Natural killer cell treated with Interleukin-12 subunit alpha and Interleukin-12 subunit beta and Interleukin-15 and Interleukin-18, amount 100 ng/mL, for 72 hours (primary cell): Measurements from ENCODE around the gene ADSS1. TPM values are rescaled to one million over a fixed set of nuclear protein-coding genes. Genes with fewer than 3 reads are reported as not detected.

ENCODE experiments used
- ATAC-seq, 2 donors: fragments of 150-1000 bp; cut with Tn5 transposase in 1 of 2; sonication (Bioruptor Pico), chemical (Tn5 transposase) in 1 of 2; 2 replicates each; pipeline ENCODE4 v1.10.0; 2021
- DNase-seq: peaks from one replicate; pipeline ENCODE4 v3.0.0; 2022; ENCODE audit warnings: low spot score
- H3K27ac Mint-ChIP-seq, 2 donors: 1 replicate in 1 of 2; 2 replicates in 1 of 2; pipeline ENCODE4 v1.8.0; 2022; ENCODE audit warnings: mixed read lengths in 2 of 2, mild to moderate bottlenecking in 1 of 2, moderate library complexity in 1 of 2
- H3K27me3 Mint-ChIP-seq, 2 donors: 1 replicate in 1 of 2; 2 replicates in 1 of 2; pipeline ENCODE4 v1.8.0; 2022; ENCODE audit warnings: mixed read lengths in 2 of 2
- H3K36me3 Mint-ChIP-seq: one replicate; pipeline ENCODE4 v1.8.0; 2022; ENCODE audit warnings: mixed read lengths
- H3K4me1 Mint-ChIP-seq, 2 donors: 1 replicate in 1 of 2; 2 replicates in 1 of 2; pipeline ENCODE4 v1.8.0; 2022; ENCODE audit warnings: low read depth in 2 of 2, mixed read lengths in 2 of 2, mild to moderate bottlenecking in 1 of 2
- H3K4me3 Mint-ChIP-seq: one replicate; pipeline ENCODE4 v1.8.0; 2022; ENCODE audit warnings: mixed read lengths
- H3K9me3 Mint-ChIP-seq: 2 replicates; pipeline ENCODE4 v1.8.0; 2022; ENCODE audit warnings: mixed read lengths
- total RNA-seq, 2 donors: library from RNA; stranded (reverse); gene quantifications; one replicate each; pipeline ENCODE4 v1.2.3, GENCODE V29; 2022

ADSS1 gene
- total RNA-seq, 2 donors from 2014 or later = 0.50 to 0.61 TPM

DNA sequence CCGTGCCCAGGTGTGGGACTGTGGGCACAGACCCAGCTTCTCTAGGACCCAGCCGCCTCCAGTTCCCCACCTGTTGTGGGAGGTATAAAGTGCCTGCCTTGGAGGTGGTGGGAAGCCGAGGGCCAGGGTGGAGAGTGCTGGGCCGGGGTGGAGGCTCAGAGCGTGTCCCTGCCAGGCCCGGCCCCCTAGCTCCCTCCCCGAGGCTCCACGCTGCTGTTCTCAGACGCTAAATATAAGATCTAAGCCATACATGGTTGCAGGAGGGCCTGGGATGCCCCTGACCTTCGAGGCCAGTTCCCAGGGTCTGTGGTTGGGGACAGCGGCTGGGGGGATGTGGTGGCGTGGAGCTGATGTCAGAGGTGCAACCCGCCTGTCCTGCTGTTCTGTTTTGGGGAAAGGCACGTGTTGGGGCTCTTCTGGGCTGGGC is 23.8 kb upstream of the ADSS1 start:
- no peak overlapping the region for H3K4me3 Mint-ChIP-seq
- H3K4me1 Mint-ChIP-seq = peaks cover 5 to 8% of the 10 kb centered on the region in 2 donors
- H3K9me3 Mint-ChIP-seq = no peaks in the 10 kb centered on the region
- H3K36me3 Mint-ChIP-seq = no peaks in the 10 kb centered on the region
- H3K27ac Mint-ChIP-seq = no peak overlapping the region
- no peaks in the 10 kb centered on the region for H3K27me3 Mint-ChIP-seq
- ATAC-seq (no peak), DNase-seq (no peak)

DNA sequence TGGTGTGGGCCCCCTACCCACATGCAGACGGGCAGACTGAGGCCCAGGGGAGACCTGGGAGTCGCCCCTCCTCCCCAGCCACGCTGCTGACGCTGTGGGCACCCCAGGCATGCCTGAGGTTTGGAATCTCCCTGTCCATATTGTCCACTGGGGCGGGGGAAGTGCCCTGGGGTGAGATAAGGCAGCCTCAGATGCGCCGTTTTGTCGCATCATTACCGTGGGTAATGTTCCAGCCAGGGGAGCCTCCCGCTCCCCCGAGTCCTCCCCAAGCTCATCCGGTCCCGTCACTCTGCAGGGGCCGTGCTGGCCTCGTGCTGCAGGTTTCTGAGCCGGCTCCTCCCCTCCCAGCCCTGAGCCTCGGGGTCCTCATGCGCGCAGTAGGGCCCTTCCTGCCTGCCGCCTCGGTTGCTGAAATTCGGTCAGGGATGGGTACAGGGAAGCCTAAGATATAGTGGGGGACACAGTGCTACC is 23.2 kb upstream of the ADSS1 start:
- H3K27ac Mint-ChIP-seq = no peak overlapping the region
- no peaks in the 10 kb centered on the region for H3K9me3 Mint-ChIP-seq
- ATAC-seq (no peak), DNase-seq (no peak)
- no peaks in the 10 kb centered on the region for H3K27me3 Mint-ChIP-seq
- H3K36me3 Mint-ChIP-seq = no peaks in the 10 kb centered on the region
- H3K4me3 Mint-ChIP-seq = no peak overlapping the region
- H3K4me1 Mint-ChIP-seq = peaks cover 3% of the 10 kb centered on the region in 2 donors

DNA sequence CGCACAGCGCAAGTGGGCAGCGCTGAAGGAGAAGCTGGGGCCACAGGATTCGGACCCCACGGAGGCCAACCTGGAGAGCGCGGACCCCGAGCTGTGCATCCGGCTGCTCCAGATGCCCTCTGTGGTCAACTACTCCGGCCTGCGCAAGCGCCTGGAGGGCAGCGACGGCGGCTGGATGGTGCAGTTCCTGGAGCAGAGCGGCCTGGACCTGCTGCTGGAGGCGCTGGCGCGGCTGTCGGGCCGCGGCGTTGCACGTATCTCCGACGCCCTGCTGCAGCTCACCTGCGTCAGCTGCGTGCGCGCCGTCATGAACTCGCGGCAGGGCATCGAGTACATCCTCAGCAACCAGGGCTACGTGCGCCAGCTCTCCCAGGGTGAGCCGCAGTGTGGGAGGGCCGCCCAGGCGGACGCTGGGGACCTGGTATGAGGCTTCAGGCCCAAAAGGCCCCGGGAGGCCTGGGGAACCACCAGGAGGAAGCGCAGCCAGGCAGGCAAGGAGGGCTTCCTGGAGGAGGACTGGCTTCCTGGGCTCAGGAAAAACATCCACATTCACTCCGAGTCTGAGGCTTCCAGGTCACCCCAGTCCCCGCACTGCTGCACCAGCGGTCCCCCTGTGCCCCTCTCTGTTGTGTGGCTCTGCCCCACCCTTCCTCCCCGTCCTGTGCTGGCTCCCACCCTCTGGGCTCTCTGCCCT is 22.5 kb upstream of the ADSS1 start:
- no peaks in the 10 kb centered on the region for H3K36me3 Mint-ChIP-seq
- no peaks in the 10 kb centered on the region for H3K27me3 Mint-ChIP-seq
- no peaks in the 10 kb centered on the region for H3K9me3 Mint-ChIP-seq
- no peak overlapping the region for H3K27ac Mint-ChIP-seq
- no peak for DNase-seq
- H3K4me1 Mint-ChIP-seq = no peaks in the 10 kb centered on the region
- H3K4me3 Mint-ChIP-seq = no peak overlapping the region
- ATAC-seq = no peak

DNA sequence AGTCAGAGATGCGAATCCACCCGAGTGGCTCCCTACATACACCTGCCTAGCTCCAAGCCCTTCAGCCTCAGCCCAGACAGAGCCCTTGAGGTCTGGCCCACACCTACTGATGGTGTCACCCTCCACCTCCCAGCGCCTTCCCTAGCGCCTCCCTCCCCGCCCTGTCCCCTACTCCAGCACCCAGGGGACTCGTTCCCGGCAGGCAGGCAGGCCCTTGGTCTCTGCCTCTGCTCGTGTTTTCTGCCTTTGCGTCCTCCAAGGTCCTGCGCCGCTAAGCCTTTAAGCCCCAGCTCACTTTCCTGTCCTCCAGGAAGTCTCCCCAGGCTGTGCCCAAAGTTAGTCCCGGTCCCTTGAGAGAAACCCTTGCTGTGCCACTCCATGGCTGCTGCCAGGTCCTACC is 21.9 kb upstream of the ADSS1 start:
- DNase-seq (no peak), ATAC-seq (no peak)
- Mint-ChIP-seq H3K4me1 (no peaks in the 10 kb centered on the region), H3K27ac (no peak overlapping the region), H3K4me3 (no peak overlapping the region), H3K9me3 (no peaks in the 10 kb centered on the region), H3K27me3 (no peaks in the 10 kb centered on the region), H3K36me3 (no peaks in the 10 kb centered on the region)

DNA sequence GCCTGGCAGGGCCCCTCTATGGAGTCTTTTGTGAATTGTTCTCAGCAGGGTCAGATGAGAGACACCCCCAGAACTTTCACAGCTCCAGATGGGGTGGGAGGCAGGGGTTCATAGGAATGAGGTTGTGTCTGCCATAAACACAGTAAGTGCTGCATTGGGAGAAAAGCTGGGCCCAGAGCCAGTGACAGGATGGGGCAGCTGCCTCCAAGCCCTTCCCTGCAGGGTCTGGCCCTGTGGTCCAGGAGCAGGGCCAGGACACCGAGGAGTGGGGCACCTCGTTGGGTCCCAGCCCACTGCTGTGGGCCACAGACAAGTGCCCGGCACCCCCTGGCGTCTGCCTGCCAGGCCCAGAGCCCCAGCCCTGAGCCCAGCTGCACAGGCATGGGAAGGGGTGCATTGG is 21.4 kb upstream of the ADSS1 start:
- Mint-ChIP-seq H3K36me3 (no peaks in the 10 kb centered on the region), H3K4me3 (no peak overlapping the region), H3K9me3 (no peaks in the 10 kb centered on the region), H3K27me3 (no peaks in the 10 kb centered on the region), H3K27ac (no peak overlapping the region), H3K4me1 (no peaks in the 10 kb centered on the region)
- DNase-seq (no peak), ATAC-seq (no peak)

DNA sequence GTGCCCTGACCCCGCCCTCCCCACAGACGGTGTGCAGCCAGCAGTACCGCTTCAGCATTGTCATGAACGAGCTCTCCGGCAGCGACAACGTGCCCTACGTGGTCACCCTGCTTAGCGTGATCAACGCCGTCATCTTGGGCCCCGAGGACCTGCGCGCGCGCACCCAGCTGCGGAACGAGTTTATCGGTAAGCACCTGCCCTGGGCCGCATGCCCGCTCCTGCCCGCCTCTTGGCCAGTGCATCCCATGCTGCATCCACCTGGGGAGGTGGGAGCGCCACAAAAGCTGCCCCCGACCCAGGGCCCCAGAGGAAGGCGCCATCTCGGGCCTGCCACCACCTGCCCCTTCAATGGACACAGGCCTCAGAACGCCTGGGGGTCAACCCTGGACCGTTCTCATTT is 20.8 kb upstream of the ADSS1 start:
- DNase-seq (no peak), ATAC-seq (no peak)
- Mint-ChIP-seq H3K9me3 (no peaks in the 10 kb centered on the region), H3K27ac (no peak overlapping the region), H3K36me3 (no peaks in the 10 kb centered on the region), H3K27me3 (no peaks in the 10 kb centered on the region), H3K4me3 (no peak overlapping the region), H3K4me1 (no peaks in the 10 kb centered on the region)

DNA sequence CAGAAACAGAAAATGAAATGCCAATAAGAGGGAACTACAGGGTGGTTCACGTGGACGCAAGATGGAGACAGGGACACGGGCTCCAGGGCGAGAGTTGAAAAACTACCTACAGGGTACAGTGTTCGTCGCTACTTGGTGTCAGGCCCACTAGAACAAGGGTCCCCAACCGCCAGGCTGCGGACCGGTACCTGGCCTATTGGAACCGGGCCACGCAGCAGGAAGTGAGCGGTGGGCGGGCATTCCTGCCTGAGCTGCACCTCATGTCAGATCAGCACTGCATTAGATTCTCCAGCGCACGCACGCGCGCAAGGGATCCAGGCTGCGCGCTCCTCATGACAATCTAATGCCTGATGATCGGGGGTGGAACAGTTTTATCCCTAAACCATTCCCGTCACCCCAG is 19.8 kb upstream of the ADSS1 start:
- no peaks in the 10 kb centered on the region for H3K27me3 Mint-ChIP-seq
- no peak for DNase-seq
- H3K36me3 Mint-ChIP-seq = no peaks in the 10 kb centered on the region
- H3K4me3 Mint-ChIP-seq = no peak overlapping the region
- H3K27ac Mint-ChIP-seq = no peak overlapping the region
- H3K4me1 Mint-ChIP-seq = peaks cover 0 to 3% of the 10 kb centered on the region in 2 donors
- ATAC-seq = no peak
- no peaks in the 10 kb centered on the region for H3K9me3 Mint-ChIP-seq

DNA sequence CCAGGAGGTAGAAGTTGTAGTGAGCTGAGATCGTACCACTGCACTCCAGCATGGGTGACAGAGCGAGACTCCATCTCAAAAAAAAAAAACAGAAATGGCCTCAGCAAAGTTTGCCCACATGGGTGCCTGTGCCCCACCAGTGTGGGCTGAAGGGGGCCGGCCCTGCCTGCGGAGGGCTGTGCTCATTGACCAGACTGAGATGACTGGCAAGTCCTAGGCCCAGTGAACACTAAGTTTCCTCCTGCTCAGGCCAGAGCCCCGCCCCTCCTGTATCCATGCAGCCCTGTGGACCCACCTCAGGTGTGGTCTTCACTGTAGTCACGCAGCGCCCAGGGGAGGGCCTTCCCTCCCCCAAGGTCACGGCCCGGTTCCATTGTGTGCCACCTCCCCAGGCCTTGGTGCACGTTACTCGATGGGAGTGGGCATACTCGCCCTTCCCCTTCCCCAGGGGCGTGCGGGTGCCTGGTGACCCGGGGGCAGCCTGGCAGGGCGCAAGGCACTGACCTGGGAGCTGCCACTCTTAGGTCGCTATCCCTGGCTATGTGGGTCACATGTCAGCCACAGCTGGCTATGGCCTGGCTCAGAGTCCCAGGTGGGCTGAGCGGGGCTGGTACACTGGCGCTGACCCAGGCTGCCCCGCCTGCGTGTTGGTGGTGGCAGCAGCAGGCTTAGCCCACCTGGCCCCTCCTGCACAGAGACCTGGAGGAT is 18.5 kb upstream of the ADSS1 start:
- H3K27ac Mint-ChIP-seq = no peak overlapping the region
- ATAC-seq (no peak), DNase-seq (no peak)
- no peaks in the 10 kb centered on the region for H3K36me3 Mint-ChIP-seq
- H3K27me3 Mint-ChIP-seq = no peaks in the 10 kb centered on the region
- H3K4me1 Mint-ChIP-seq = peaks cover 0 to 3% of the 10 kb centered on the region in 2 donors
- no peak overlapping the region for H3K4me3 Mint-ChIP-seq
- no peaks in the 10 kb centered on the region for H3K9me3 Mint-ChIP-seq

DNA sequence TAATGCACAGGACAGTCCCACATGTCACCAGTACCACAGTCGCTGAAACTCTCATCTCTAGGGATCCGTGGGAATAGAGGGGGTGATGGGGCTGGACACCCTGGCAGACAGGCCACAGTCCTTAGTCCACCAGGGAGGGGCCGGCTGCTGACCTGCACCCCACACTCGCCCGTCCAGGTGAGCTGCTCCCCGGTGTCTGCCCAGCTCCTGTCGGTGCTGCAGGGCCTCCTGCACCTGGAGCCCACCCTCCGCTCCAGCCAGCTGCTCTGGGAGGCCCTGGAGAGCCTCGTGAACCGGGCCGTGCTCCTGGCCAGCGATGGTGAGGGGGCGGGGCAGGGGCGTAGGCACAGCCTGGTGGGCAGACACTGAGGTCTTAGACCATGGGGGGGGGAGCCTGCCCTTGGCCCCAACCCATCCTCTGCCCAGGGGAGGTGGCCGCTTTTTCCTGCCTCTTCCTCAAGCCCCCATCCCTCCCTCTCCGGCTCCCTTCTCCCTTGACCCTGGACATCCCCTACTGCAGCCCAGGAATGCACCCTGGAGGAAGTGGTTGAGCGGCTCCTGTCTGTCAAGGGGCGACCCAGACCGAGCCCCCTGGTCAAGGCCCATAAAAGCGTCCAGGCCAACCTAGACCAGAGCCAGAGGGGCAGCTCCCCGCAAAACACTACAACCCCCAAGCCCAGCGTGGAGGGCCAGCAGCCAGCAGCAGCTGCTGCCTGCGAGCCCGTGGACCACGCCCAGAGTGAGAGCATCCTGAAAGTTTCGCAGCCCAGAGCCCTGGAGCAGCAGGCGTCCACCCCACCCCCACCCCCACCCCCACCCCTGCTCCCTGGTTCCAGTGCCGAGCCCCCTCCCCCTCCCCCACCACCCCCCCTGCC is 17.1 kb upstream of the ADSS1 start:
- ATAC-seq (no peak), DNase-seq (no peak)
- H3K36me3 Mint-ChIP-seq = no peaks in the 10 kb centered on the region
- no peak overlapping the region for H3K27ac Mint-ChIP-seq
- no peaks in the 10 kb centered on the region for H3K27me3 Mint-ChIP-seq
- H3K4me3 Mint-ChIP-seq = no peak overlapping the region
- peaks cover 0 to 3% of the 10 kb centered on the region in 2 donors for H3K4me1 Mint-ChIP-seq
- H3K9me3 Mint-ChIP-seq = no peaks in the 10 kb centered on the region

DNA sequence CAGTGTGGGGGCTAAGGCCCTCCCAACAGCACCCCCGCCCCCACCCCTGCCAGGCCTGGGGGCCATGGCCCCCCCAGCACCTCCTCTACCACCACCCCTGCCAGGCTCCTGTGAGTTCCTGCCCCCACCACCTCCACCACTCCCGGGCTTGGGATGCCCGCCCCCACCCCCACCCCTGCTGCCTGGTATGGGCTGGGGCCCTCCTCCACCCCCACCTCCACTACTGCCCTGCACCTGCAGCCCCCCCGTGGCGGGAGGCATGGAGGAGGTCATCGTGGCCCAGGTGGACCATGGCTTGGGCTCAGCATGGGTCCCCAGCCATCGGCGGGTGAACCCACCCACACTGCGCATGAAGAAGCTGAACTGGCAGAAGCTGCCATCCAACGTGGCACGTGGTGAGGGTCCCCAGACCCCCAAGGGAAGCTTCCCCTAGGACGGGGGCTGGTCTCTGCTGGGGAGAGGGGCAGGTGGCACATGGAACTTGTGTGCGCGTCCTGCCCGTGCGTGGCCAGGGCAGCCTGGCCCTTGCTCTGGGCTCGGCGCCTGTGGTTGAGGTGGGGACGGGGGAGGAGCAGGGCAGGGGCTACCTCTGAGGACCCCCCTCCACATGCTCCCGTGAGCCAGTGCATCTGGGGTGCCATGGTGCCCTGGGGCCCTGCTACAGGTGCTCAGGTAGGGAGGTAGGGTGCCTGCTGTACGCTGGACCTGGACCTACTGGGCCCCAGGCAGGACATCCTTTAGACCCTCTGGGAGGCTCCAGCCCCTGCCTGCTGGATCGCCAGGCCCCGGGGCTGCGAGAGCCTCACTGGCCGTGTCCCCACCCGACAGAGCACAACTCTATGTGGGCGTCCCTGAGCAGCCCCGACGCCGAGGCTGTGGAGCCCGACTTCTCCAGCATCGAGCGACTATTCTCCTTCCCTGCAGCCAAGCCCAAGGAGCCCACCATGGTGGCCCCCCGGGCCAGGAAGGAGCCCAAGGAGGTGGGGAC is 16.1 kb upstream of the ADSS1 start:
- ATAC-seq (no peak), DNase-seq (no peak)
- Mint-ChIP-seq H3K4me1 (peaks cover 0 to 3% of the 10 kb centered on the region in 2 donors), H3K36me3 (no peaks in the 10 kb centered on the region), H3K9me3 (no peaks in the 10 kb centered on the region), H3K27ac (no peak overlapping the region), H3K4me3 (no peak overlapping the region), H3K27me3 (no peaks in the 10 kb centered on the region)

DNA sequence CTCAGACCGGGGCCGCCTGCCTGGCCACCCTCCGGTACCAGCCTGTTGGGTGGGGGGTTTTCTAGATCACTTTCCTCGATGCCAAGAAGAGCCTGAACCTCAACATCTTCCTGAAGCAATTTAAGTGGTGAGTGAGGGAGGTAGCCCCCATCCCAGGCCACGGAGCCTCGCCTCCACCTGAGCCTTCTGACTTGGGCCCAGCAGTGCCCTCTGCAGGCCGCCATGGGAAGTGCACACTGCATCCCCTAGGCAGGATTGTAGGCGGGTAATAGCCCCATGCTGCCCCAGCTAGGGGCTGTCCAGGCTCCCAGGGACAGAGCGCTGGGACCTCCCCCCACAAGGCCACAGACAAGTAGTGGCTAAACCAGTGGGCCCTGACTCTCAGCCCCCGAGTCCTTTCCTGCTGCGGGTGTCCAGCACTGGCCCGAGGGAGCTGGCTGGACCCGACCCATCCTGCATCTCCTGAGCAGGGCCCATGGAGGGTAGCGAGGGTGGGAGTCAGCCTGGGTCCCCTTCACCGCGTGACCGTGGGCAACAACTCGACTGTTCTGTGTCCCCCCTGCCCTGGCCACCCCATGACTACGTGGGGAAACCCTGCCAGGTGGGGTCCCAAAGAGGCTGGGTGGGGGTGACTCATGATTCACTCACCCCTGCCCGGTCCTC is 15.3 kb upstream of the ADSS1 start:
- Mint-ChIP-seq H3K27me3 (no peaks in the 10 kb centered on the region), H3K36me3 (no peaks in the 10 kb centered on the region), H3K27ac (no peak overlapping the region), H3K4me1 (peaks cover 0 to 3% of the 10 kb centered on the region in 2 donors), H3K4me3 (no peak overlapping the region), H3K9me3 (no peaks in the 10 kb centered on the region)
- ATAC-seq (peak; percentile 51 to 66), DNase-seq (no peak)

DNA sequence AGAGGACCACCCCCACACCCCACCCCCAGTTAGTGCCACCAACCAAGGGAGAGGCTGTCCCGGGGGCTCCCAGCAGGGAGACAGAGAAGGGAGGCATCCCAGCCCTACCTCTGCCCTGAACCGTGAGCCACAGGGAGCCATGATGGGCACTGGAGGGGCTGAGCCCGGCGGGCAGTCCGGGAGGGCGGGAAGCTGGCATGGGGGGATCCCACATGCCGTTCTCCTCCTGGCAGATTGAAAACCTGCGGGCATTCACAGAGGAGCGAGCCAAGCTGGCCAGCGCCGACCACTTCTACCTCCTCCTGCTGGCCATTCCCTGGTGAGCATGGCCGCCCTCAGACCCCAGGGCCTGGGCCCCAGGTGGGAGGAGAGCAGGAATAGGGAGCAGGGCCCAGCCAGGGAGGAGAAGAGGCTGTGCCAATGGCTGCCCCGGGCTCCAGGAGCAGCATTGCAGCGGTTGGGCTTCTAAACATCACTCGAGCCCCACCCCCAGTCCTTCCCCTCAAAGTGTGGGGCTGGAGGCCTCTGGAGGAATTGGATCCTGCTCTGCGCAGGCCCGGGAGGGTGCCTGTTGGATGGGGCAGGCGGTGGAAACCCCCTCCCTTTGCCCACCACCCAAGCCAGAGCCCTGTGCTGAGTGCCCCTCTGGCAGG is 14.5 kb upstream of the ADSS1 start:
- Mint-ChIP-seq H3K4me3 (no peak overlapping the region), H3K36me3 (no peaks in the 10 kb centered on the region), H3K27me3 (no peaks in the 10 kb centered on the region), H3K27ac (no peak overlapping the region), H3K4me1 (peaks cover 0 to 3% of the 10 kb centered on the region in 2 donors), H3K9me3 (no peaks in the 10 kb centered on the region)
- DNase-seq (no peak), ATAC-seq (no peak)
